GM23338 (cell line): Measurements from ENCODE around the gene TAOK1. TPM values are rescaled to one million over a fixed set of nuclear protein-coding genes. Genes with fewer than 3 reads are reported as not detected.

ENCODE experiments used
- ATAC-seq: fragments of 200-7000 bp; cut with Tn5 transposase; 3 replicates; pipeline ENCODE4 v1.9.1; 2020
- DNase-seq: peaks from one replicate; pipeline ENCODE4 v3.0.0-alpha.2; 2015; ENCODE audit warnings: low spot score
- H2AFZ ChIP-seq: fragments of 200-600 bp; sonication (generic); 2 replicates; pipeline ENCODE4 v1.8.0; 2016; ENCODE audit warnings: antibody characterized with exemption, mild to moderate bottlenecking, moderate library complexity
- H3F3A ChIP-seq: fragments of 200-600 bp; sonication (generic); replicated peaks from 2 replicates; pipeline ENCODE4 v1.8.0; 2017; ENCODE audit warnings: antibody characterized with exemption, mixed run types, low read depth
- H3K27ac ChIP-seq: fragments of 200-600 bp; sonication (generic); 2 replicates; pipeline ENCODE4 v1.6.1; 2016; ENCODE audit warnings: low read depth
- H3K27me3 ChIP-seq: fragments of 200-600 bp; sonication (generic); 2 replicates; pipeline ENCODE4 v1.8.0; 2016; ENCODE audit warnings: mild to moderate bottlenecking, mixed run types, moderate library complexity; ENCODE audit not compliant: insufficient read depth
- H3K36me3 ChIP-seq: fragments of 200-600 bp; sonication (generic); 2 replicates; pipeline ENCODE4 v1.8.0; 2016; ENCODE audit warnings: mild to moderate bottlenecking; ENCODE audit not compliant: insufficient read depth
- H3K4me1 ChIP-seq: fragments of 200-600 bp; sonication (generic); 2 replicates; pipeline ENCODE4 v1.8.0; 2016; ENCODE audit warnings: mild to moderate bottlenecking, moderate library complexity; ENCODE audit not compliant: insufficient read depth
- H3K4me2 ChIP-seq: fragments of 200-600 bp; sonication (generic); 2 replicates; pipeline ENCODE4 v1.7.1; 2017; ENCODE audit warnings: mixed run types
- H3K4me3 ChIP-seq: fragments of 200-600 bp; sonication (generic); 2 replicates; pipeline ENCODE4 v1.6.1; 2016; ENCODE audit warnings: mixed run types
- H3K79me2 ChIP-seq: fragments of 200-600 bp; sonication (generic); replicated peaks from 2 replicates; pipeline ENCODE4 v1.8.0; 2017; ENCODE audit warnings: mild to moderate bottlenecking; ENCODE audit not compliant: insufficient read depth
- H3K9me2 ChIP-seq: fragments of 200-600 bp; sonication (generic); 2 replicates; pipeline ENCODE4 v1.8.0; 2017; ENCODE audit not compliant: insufficient read depth
- H4K20me1 ChIP-seq: fragments of 200-600 bp; sonication (generic); replicated peaks from 2 replicates; pipeline ENCODE4 v1.8.0; 2017; ENCODE audit warnings: mild to moderate bottlenecking; ENCODE audit not compliant: insufficient read depth
- H3K27ac Mint-ChIP-seq: 2 replicates; pipeline ENCODE4 v1.8.0; 2020; ENCODE audit warnings: inconsistent platforms, mild to moderate bottlenecking, moderate library complexity, mixed read lengths
- H3K27me3 Mint-ChIP-seq: 3 replicates; pipeline ENCODE4 v1.8.0; 2022; ENCODE audit warnings: low read depth, mild to moderate bottlenecking, moderate library complexity, mixed read lengths, inconsistent platforms; ENCODE audit not compliant: insufficient read depth, poor library complexity
- H3K36me3 Mint-ChIP-seq: 3 replicates; pipeline ENCODE4 v1.8.0; 2021; ENCODE audit warnings: low read depth, mild to moderate bottlenecking, inconsistent platforms, moderate library complexity, mixed read lengths
- H3K4me1 Mint-ChIP-seq: 3 replicates; pipeline ENCODE4 v1.8.0; 2020; ENCODE audit warnings: mild to moderate bottlenecking, inconsistent platforms, mixed read lengths
- H3K4me3 Mint-ChIP-seq: 3 replicates; pipeline ENCODE4 v1.8.0; 2021; ENCODE audit warnings: moderate library complexity, mild to moderate bottlenecking, inconsistent platforms, mixed read lengths
- H3K9me3 Mint-ChIP-seq: 3 replicates; pipeline ENCODE4 v1.8.0; 2020; ENCODE audit warnings: moderate library complexity, mild to moderate bottlenecking, inconsistent platforms, mixed read lengths
- CREB1 ChIP-seq: fragments of 250-450 bp; sonication (Bioruptor Pico); IDR thresholded peaks from 2 replicates; pipeline ENCODE4 v1.5.0; 2020; ENCODE audit warnings: low read depth, mild to moderate bottlenecking, moderate library complexity
- CTCF ChIP-seq, 2 experiments: fragments of 200-600 bp in 1 of 2; sonication (generic) in 1 of 2; conservative IDR thresholded peaks; 2 replicates each; pipeline versions ENCODE4 v1.5.1 to v1.6.1; 2016 to 2017; ENCODE audit warnings: antibody characterized with exemption in 2 of 2, low read depth in 2 of 2, mild to moderate bottlenecking in 2 of 2, moderate library complexity in 1 of 2
- EZH2 ChIP-seq: fragments of 200-600 bp; sonication (generic); IDR thresholded peaks from one replicate; pipeline ENCODE4 v1.8.0; 2017; ENCODE audit warnings: antibody characterized with exemption, mild to moderate bottlenecking, low read depth; ENCODE audit not compliant: unreplicated experiment
- EZH2phosphoT487 ChIP-seq: fragments of 200-600 bp; sonication (generic); IDR thresholded peaks from one replicate; pipeline ENCODE4 v1.8.1; 2018; ENCODE audit warnings: antibody characterized with exemption; ENCODE audit not compliant: unreplicated experiment
- JUNB ChIP-seq: IDR thresholded peaks from one replicate; pipeline ENCODE4 v1.6.1; 2016; ENCODE audit warnings: antibody characterized with exemption; ENCODE audit not compliant: unreplicated experiment
- NANOG ChIP-seq: IDR thresholded peaks from 2 replicates; pipeline ENCODE4 v1.6.1; 2016; ENCODE audit warnings: antibody characterized with exemption, borderline replicate concordance
- POLR2AphosphoS5 ChIP-seq: IDR thresholded peaks from 2 replicates; pipeline ENCODE4 v1.6.1; 2016; ENCODE audit warnings: antibody characterized with exemption, low read depth
- STAT1 ChIP-seq: IDR thresholded peaks from one replicate; pipeline ENCODE4 v1.6.1; 2016; ENCODE audit warnings: antibody characterized with exemption; ENCODE audit not compliant: unreplicated experiment
- ZNF114 ChIP-seq: fragments of 250-450 bp; sonication (Bioruptor Pico); IDR thresholded peaks from 2 replicates; pipeline ENCODE4 v1.5.0; 2020; ENCODE audit warnings: mild to moderate bottlenecking, moderate library complexity
- ZNF331 ChIP-seq: fragments of 250-450 bp; sonication (Bioruptor Pico); IDR thresholded peaks from 2 replicates; pipeline ENCODE4 v1.5.0; 2020; ENCODE audit warnings: low read depth, mild to moderate bottlenecking, moderate library complexity
- polyA plus RNA-seq: library from polyadenylated mRNA; unstranded; fragments of >200 nt; fragmentation: Nextera tagmentation; extraction: Ambion mirVana; gene quantifications from 2 replicates; pipeline ENCODE4 v1.2.1, GENCODE V29; 2016
- total RNA-seq: library from RNA; depleted of rRNA; stranded (reverse); fragments of >200 nt; shearing (Covaris generic); gene quantifications from 2 replicates; pipeline ENCODE4 v1.2.3, GENCODE V29; 2014
- TF ChIP-seq, protein P1 (sequence below): fragments of 250-450 bp; sonication (Bioruptor Pico); IDR thresholded peaks from 2 replicates; pipeline ENCODE4 v1.5.0; 2020; ENCODE audit warnings: mild to moderate bottlenecking, moderate library complexity
- TF ChIP-seq, protein P2 (sequence below): IDR thresholded peaks from 2 replicates; pipeline ENCODE4 v1.6.1; 2016; ENCODE audit warnings: antibody characterized with exemption
- TF ChIP-seq, protein P3 (sequence below): IDR thresholded peaks from one replicate; pipeline ENCODE4 v1.6.1; 2018; ENCODE audit warnings: antibody characterized with exemption; ENCODE audit not compliant: unreplicated experiment

TAOK1 gene
- total and polyA plus RNA-seq, 2 experiments from 2014 or later = 19.4 to 69.8 TPM

DNA sequence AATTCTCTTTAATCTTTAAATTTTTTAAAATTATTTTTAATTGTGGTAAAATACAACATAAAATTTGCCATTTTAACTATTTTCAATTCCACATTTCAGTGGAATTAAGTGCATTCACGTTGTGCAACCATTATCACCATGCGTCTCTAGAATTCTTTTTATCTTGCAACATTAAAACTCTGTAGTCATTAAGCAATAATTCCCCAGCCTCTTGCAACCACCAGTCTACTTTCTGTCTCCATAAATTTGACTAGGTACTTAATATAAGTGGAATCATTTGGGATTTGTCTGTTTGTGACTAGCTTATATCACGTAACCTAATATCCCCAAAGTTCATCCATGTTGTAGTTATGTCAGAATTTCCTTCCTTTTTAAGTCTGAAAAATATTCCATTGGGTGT lies 79.1 kb downstream of the TAOK1 start:
- no peak overlapping the region for H3K4me3 Mint-ChIP-seq
- no peaks in the 10 kb centered on the region for H3K4me1 Mint-ChIP-seq
- no peak for DNase-seq
- Histone ChIP-seq H3K36me3 (0 out of 2 replicates have a peak, but pooled peaks cover 3% of the 10 kb centered on the region), H3K9me2 (no peaks in the 10 kb centered on the region), H3K4me1 (no peaks in the 10 kb centered on the region), H4K20me1 (peaks cover 5% of the 10 kb centered on the region; the same call in 1 of the 2 replicates), H3F3A (no peaks in the 10 kb centered on the region), H3K4me3 (no peak overlapping the region), H3K4me2 (no peak overlapping the region), H3K79me2 (peaks cover 16% of the 10 kb centered on the region; the same call in 1 of the 2 replicates), H2AFZ (no peak overlapping the region), H3K27ac (no peak overlapping the region), H3K27me3 (no peaks in the 10 kb centered on the region)
- peaks cover 3% of the 10 kb centered on the region for H3K27me3 Mint-ChIP-seq
- H3K27ac Mint-ChIP-seq = no peak overlapping the region
- no peaks in the 10 kb centered on the region; the same call in 2 of the 3 replicates for H3K9me3 Mint-ChIP-seq
- no peak for ATAC-seq
- peaks cover 48% of the 10 kb centered on the region for H3K36me3 Mint-ChIP-seq
- TF ChIP-seq EZH2 (no peak), EZH2phosphoT487 (no peak), CTCF (conservative IDR thresholded peaks at IDR 0.05; ENCODE audit: low read depth in 2 of 2) (no peak), ZNF331 (no peak), POLR2AphosphoS5 (no peak), CREB1 (CRISPR knock-in tag) (no peak), JUNB (no peak), STAT1 (no peak), ZNF114 (CRISPR knock-in tag) (no peak), NANOG (no peak)
- TF ChIP-seq, protein P1, sequence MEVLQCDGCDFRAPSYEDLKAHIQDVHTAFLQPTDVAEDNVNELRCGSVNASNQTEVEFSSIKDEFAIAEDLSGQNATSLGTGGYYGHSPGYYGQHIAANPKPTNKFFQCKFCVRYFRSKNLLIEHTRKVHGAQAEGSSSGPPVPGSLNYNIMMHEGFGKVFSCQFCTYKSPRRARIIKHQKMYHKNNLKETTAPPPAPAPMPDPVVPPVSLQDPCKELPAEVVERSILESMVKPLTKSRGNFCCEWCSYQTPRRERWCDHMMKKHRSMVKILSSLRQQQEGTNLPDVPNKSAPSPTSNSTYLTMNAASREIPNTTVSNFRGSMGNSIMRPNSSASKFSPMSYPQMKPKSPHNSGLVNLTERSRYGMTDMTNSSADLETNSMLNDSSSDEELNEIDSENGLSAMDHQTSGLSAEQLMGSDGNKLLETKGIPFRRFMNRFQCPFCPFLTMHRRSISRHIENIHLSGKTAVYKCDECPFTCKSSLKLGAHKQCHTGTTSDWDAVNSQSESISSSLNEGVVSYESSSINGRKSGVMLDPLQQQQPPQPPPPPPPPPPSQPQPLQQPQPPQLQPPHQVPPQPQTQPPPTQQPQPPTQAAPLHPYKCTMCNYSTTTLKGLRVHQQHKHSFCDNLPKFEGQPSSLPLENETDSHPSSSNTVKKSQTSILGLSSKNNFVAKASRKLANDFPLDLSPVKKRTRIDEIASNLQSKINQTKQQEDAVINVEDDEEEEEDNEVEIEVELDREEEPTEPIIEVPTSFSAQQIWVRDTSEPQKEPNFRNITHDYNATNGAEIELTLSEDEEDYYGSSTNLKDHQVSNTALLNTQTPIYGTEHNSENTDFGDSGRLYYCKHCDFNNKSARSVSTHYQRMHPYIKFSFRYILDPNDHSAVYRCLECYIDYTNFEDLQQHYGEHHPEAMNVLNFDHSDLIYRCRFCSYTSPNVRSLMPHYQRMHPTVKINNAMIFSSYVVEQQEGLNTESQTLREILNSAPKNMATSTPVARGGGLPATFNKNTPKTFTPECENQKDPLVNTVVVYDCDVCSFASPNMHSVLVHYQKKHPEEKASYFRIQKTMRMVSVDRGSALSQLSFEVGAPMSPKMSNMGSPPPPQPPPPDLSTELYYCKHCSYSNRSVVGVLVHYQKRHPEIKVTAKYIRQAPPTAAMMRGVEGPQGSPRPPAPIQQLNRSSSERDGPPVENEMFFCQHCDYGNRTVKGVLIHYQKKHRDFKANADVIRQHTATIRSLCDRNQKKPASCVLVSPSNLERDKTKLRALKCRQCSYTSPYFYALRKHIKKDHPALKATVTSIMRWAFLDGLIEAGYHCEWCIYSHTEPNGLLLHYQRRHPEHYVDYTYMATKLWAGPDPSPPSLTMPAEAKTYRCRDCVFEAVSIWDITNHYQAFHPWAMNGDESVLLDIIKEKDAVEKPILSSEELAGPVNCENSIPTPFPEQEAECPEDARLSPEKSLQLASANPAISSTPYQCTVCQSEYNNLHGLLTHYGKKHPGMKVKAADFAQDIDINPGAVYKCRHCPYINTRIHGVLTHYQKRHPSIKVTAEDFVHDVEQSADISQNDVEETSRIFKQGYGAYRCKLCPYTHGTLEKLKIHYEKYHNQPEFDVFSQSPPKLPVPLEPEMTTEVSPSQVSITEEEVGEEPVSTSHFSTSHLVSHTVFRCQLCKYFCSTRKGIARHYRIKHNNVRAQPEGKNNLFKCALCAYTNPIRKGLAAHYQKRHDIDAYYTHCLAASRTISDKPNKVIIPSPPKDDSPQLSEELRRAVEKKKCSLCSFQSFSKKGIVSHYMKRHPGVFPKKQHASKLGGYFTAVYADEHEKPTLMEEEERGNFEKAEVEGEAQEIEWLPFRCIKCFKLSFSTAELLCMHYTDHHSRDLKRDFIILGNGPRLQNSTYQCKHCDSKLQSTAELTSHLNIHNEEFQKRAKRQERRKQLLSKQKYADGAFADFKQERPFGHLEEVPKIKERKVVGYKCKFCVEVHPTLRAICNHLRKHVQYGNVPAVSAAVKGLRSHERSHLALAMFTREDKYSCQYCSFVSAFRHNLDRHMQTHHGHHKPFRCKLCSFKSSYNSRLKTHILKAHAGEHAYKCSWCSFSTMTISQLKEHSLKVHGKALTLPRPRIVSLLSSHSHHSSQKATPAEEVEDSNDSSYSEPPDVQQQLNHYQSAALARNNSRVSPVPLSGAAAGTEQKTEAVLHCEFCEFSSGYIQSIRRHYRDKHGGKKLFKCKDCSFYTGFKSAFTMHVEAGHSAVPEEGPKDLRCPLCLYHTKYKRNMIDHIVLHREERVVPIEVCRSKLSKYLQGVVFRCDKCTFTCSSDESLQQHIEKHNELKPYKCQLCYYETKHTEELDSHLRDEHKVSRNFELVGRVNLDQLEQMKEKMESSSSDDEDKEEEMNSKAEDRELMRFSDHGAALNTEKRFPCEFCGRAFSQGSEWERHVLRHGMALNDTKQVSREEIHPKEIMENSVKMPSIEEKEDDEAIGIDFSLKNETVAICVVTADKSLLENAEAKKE (CRISPR knock-in tag) = no peak
- TF ChIP-seq, protein P2, sequence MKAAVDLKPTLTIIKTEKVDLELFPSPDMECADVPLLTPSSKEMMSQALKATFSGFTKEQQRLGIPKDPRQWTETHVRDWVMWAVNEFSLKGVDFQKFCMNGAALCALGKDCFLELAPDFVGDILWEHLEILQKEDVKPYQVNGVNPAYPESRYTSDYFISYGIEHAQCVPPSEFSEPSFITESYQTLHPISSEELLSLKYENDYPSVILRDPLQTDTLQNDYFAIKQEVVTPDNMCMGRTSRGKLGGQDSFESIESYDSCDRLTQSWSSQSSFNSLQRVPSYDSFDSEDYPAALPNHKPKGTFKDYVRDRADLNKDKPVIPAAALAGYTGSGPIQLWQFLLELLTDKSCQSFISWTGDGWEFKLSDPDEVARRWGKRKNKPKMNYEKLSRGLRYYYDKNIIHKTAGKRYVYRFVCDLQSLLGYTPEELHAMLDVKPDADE = no peak
- TF ChIP-seq, protein P3, sequence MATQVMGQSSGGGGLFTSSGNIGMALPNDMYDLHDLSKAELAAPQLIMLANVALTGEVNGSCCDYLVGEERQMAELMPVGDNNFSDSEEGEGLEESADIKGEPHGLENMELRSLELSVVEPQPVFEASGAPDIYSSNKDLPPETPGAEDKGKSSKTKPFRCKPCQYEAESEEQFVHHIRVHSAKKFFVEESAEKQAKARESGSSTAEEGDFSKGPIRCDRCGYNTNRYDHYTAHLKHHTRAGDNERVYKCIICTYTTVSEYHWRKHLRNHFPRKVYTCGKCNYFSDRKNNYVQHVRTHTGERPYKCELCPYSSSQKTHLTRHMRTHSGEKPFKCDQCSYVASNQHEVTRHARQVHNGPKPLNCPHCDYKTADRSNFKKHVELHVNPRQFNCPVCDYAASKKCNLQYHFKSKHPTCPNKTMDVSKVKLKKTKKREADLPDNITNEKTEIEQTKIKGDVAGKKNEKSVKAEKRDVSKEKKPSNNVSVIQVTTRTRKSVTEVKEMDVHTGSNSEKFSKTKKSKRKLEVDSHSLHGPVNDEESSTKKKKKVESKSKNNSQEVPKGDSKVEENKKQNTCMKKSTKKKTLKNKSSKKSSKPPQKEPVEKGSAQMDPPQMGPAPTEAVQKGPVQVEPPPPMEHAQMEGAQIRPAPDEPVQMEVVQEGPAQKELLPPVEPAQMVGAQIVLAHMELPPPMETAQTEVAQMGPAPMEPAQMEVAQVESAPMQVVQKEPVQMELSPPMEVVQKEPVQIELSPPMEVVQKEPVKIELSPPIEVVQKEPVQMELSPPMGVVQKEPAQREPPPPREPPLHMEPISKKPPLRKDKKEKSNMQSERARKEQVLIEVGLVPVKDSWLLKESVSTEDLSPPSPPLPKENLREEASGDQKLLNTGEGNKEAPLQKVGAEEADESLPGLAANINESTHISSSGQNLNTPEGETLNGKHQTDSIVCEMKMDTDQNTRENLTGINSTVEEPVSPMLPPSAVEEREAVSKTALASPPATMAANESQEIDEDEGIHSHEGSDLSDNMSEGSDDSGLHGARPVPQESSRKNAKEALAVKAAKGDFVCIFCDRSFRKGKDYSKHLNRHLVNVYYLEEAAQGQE = no peak
